Endodermal cell (in vitro differentiated cells): ENCODE data around the gene TSPAN33. TPM values are rescaled to one million over a fixed set of nuclear protein-coding genes. Genes with fewer than 3 reads are reported as not detected.

Experiments
- DNase-seq: peaks from one replicate; pipeline ENCODE4 v3.0.0-alpha.2; 2017
- H3K27ac ChIP-seq: 2 replicates; pipeline ENCODE4 v1.5.1; 2013; ENCODE audit warnings: mild to moderate bottlenecking, low read depth, low read length, moderate library complexity
- H3K27me3 ChIP-seq: 2 replicates; pipeline ENCODE4 v1.6.1; 2013; ENCODE audit warnings: mild to moderate bottlenecking, low read length, moderate library complexity; ENCODE audit not compliant: insufficient read depth, control insufficient read depth, poor library complexity, severe bottlenecking
- H3K36me3 ChIP-seq: 2 replicates; pipeline ENCODE4 v1.7.0; 2013; ENCODE audit warnings: mild to moderate bottlenecking, low read length, moderate library complexity; ENCODE audit not compliant: control insufficient read depth, insufficient read depth
- H3K4me1 ChIP-seq: one replicate; pipeline ENCODE4 v1.7.0; 2013; ENCODE audit warnings: low read length; ENCODE audit not compliant: control insufficient read depth, insufficient read depth
- H3K4me3 ChIP-seq: 2 replicates; pipeline ENCODE4 v1.5.1; 2013; ENCODE audit warnings: mild to moderate bottlenecking, low read length, moderate library complexity
- H3K9ac ChIP-seq: 2 replicates; pipeline ENCODE4 v1.6.1; 2013; ENCODE audit warnings: mild to moderate bottlenecking, low read length, moderate library complexity; ENCODE audit not compliant: poor library complexity, severe bottlenecking; ENCODE audit errors: extremely low read depth
- H3K9me3 ChIP-seq: 2 replicates; pipeline ENCODE4 v1.6.1; 2013; ENCODE audit warnings: mild to moderate bottlenecking, low read length, moderate library complexity; ENCODE audit not compliant: control insufficient read depth
- H3K27ac Mint-ChIP-seq: 2 replicates; pipeline ENCODE4 v1.8.0; 2020; ENCODE audit warnings: mixed read lengths
- H3K27me3 Mint-ChIP-seq: 2 replicates; pipeline ENCODE4 v1.8.0; 2021; ENCODE audit warnings: mild to moderate bottlenecking, mixed read lengths; ENCODE audit not compliant: insufficient read depth
- H3K36me3 Mint-ChIP-seq: 2 replicates; pipeline ENCODE4 v1.8.0; 2020; ENCODE audit warnings: low read depth, mixed read lengths
- H3K4me1 Mint-ChIP-seq: 2 replicates; pipeline ENCODE4 v1.8.0; 2020; ENCODE audit warnings: mixed read lengths
- H3K4me3 Mint-ChIP-seq: 2 replicates; pipeline ENCODE4 v1.8.0; 2020; ENCODE audit warnings: mild to moderate bottlenecking, moderate library complexity, mixed read lengths
- H3K9me3 Mint-ChIP-seq: 2 replicates; pipeline ENCODE4 v1.8.0; 2020; ENCODE audit warnings: mild to moderate bottlenecking, mixed read lengths
- CTCF ChIP-seq: fragments of 200-600 bp; sonication (generic); conservative IDR thresholded peaks from 2 replicates; pipeline ENCODE4 v1.5.0; 2021; ENCODE audit warnings: antibody characterized with exemption, mild to moderate bottlenecking
- WGBS, 2 experiments: methylation state at CpG; one replicate each; pipeline versions ENCODE4 v1.1.5 to v1.1.7; 2013; ENCODE audit warnings: missing lambda C conversion rate in 2 of 2, mixed read lengths in 1 of 2; ENCODE audit not compliant: insufficient coverage in 1 of 2, insufficient read length in 1 of 2; 5-methylcytosine and 5-hydroxymethylcytosine counted together
- total RNA-seq, 2 donors: library from RNA; stranded (reverse); fragmentation: NEBNext Ultra II Directional in 1 of 2; extraction: Animal tissue kit (Norgen Biotek cat#: 25700) in 1 of 2; gene quantifications; 2 replicates in 1 of 2; 3 replicates in 1 of 2; pipeline ENCODE4 v1.2.1, GENCODE V29; 2021

TSPAN33 gene
- total RNA-seq, 2 donors from 2014 or later, result 33.2 to 35.6 TPM

- H3K27me3 Mint-ChIP-seq, result peaks cover 13% of the 10 kb centered on the region
- no peak overlapping the region for H3K4me3 Mint-ChIP-seq
- no peak overlapping the region for H3K27ac ChIP-seq
- 80 to 88% methylated on average over 5 to 8 of the region's 8 CpGs for WGBS, 2 experiments
- TF ChIP-seq CTCF, result no peak
- peaks cover 4% of the 10 kb centered on the region for H3K4me1 ChIP-seq
- H3K9me3 ChIP-seq, result no peaks in the 10 kb centered on the region
- peaks cover 6% of the 10 kb centered on the region for H3K36me3 Mint-ChIP-seq
- no peaks in the 10 kb centered on the region for H3K9me3 Mint-ChIP-seq
- no peak overlapping the region for H3K4me3 ChIP-seq
- no peak overlapping the region for H3K9ac ChIP-seq
- no peak overlapping the region for H3K27ac Mint-ChIP-seq
- no peak for DNase-seq
- peaks cover 7% of the 10 kb centered on the region for H3K27me3 ChIP-seq
- peaks cover 11% of the 10 kb centered on the region for H3K4me1 Mint-ChIP-seq
- H3K36me3 ChIP-seq, result no peaks in the 10 kb centered on the region
Observed at GRCh38 chr7:129149511-129149910, 5.0 kb downstream of the TSPAN33 start.

DNA sequence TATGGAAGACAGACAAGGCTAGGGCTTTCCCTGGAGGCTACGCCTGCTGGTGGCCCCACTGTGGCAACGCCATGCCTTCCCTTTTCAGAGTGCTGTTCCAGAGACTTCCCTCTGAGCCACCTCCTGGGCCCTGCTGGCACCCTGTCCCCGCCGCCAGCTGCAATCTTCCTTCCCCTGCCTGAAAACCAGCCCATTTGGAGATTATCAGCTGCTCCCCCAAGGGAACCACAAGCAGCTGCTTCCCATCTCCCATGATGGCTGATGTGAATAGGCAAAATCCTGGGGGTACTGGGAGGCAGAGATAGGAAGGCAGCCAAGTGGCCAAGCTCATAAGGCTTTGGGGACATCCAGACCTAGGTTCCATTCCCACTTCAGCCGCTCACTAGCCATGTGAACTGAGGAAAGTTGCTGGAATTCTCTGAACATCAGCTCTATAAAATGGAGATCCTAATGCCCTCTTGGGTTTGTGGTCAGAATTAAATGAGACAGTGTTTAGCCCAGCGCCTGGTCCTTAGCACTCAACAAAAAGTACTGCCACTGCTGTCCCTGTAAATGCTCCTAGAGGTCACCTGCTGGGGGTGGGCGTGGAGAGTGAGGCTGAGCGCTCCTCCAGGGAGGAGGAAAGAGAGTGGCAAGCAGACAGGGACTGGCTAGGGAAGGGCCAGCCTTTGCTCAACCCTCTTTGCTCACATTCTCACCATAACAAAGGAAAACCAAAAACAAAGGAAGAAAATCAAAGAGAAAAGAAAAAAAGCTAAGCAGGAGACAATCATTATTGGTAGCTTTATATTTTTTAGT lies 5.9 kb downstream of the TSPAN33 start:
- TF ChIP-seq CTCF, result no peak
- Mint-ChIP-seq H3K4me1 (peaks cover 10% of the 10 kb centered on the region), H3K4me3 (no peak overlapping the region), H3K9me3 (no peaks in the 10 kb centered on the region), H3K36me3 (peaks cover 6% of the 10 kb centered on the region), H3K27ac (no peak overlapping the region), H3K27me3 (peaks cover 9% of the 10 kb centered on the region)
- Histone ChIP-seq H3K4me1 (peaks cover 4% of the 10 kb centered on the region), H3K9me3 (no peaks in the 10 kb centered on the region), H3K4me3 (no peak overlapping the region), H3K36me3 (no peaks in the 10 kb centered on the region), H3K9ac (no peak overlapping the region), H3K27me3 (peaks cover 4% of the 10 kb centered on the region), H3K27ac (no peak overlapping the region)
- peak; percentile 87 for DNase-seq
- 76 to 100% methylated on average over 2 to 8 of the region's 8 CpGs for WGBS, 2 experiments

DNA sequence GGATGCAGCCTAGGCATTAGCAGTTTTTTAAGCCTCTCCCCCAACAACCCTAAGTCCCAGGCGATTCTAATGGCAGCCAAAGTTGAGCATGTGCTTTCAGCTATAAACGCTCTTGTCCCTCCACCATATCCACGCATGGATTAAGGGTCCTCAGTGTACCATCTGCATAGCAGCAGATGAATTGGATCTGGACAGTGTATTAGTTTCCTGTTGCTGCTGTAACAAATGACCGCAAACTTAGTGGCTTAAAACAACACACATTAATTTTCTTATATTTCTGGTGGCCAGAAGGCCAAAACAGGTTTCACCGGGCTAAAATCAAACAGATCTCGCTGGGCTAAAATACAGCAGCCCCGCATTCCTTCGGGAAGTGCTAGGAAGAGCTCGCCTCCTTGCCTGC lies 13.1 kb downstream of the TSPAN33 start:
- H3K36me3 Mint-ChIP-seq, result no peaks in the 10 kb centered on the region
- no peak overlapping the region for H3K4me3 Mint-ChIP-seq
- no peak for DNase-seq
- Histone ChIP-seq H3K4me3 (no peak overlapping the region), H3K27ac (no peak overlapping the region), H3K4me1 (no peaks in the 10 kb centered on the region), H3K9ac (no peak overlapping the region), H3K27me3 (no peaks in the 10 kb centered on the region), H3K9me3 (no peaks in the 10 kb centered on the region), H3K36me3 (no peaks in the 10 kb centered on the region)
- no peaks in the 10 kb centered on the region for H3K27me3 Mint-ChIP-seq
- no peak for TF ChIP-seq CTCF
- H3K4me1 Mint-ChIP-seq, result no peaks in the 10 kb centered on the region
- no peaks in the 10 kb centered on the region for H3K9me3 Mint-ChIP-seq
- no peak overlapping the region for H3K27ac Mint-ChIP-seq
- 91 to 94% methylated on average over 9 of the region's 9 CpGs for WGBS, 2 experiments
